Measurements from ENCODE around the gene FOXP2. TPM values are rescaled to one million over a fixed set of nuclear protein-coding genes. Genes with fewer than 3 reads are reported as not detected.

FOXP2 gene
- total and polyA plus RNA-seq, 2 experiments from 2014 or later, result 10.0 to 14.7 TPM

DNA sequence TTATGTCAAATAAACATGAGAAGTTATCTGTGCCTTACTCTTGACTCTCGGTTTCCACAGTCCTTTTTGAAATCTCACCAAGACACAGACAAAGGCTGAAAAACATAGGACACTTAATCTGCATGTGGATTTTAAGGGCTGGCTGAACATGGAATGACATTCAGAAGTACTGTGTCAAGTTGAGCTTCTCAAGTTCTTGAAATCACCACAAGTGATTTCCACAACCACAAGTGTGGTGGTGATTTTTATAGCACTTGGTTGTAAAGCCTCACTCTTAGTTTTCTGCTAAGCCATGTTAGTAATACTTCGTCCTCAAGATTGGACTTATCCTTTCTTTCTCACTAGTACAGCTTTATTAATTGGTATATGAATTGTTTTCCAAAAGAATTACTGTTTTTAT, 29.6 kb downstream of the FOXP2 start:
- H3K36me3 ChIP-seq (replicated peaks; ENCODE audit: insufficient read depth, low read depth), result no peaks in the 10 kb centered on the region
- no peaks in the 10 kb centered on the region for H4K20me1 ChIP-seq (ENCODE audit: insufficient read depth, poor library complexity, severe bottlenecking)
- no peaks in the 10 kb centered on the region for H3K27me3 ChIP-seq
- no peak overlapping the region for H3K4me2 ChIP-seq
- H3K9me3 ChIP-seq (ENCODE audit: low read depth), result no peaks in the 10 kb centered on the region
- TF ChIP-seq EZH2phosphoT487 (IDR thresholded peaks at IDR 0.05; ENCODE audit: low read depth, severe bottlenecking, unreplicated experiment), result no peak
- no peak for TF ChIP-seq EZH2 (IDR thresholded peaks at IDR 0.05; ENCODE audit: borderline replicate concordance)
- TF ChIP-seq CTCF (IDR thresholded peaks at IDR 0.05; ENCODE audit: poor library complexity), result no peak
- no peaks in the 10 kb centered on the region for H3K79me2 ChIP-seq
- no peak overlapping the region for H3K27ac ChIP-seq
- H3K4me3 ChIP-seq, result no peak overlapping the region
- DNase-seq (ENCODE audit: low spot score), result no peak
- no peaks in the 10 kb centered on the region for H3K4me1 ChIP-seq (ENCODE audit: insufficient read depth)
- no peak overlapping the region for H2AFZ ChIP-seq
- no peaks in the 10 kb centered on the region for H3K9me2 ChIP-seq (replicated peaks; ENCODE audit: insufficient read depth)
- WGBS (ENCODE audit: low lambda C conversion rate, missing lambda C conversion rate), result 81% methylated on average over 2 of the region's 2 CpGs

GRCh38 chr7:114450431-114450830, 35.8 kb downstream of the FOXP2 start:
- H2AFZ ChIP-seq, result no peak overlapping the region
- H3K27ac ChIP-seq, result no peak overlapping the region
- no peaks in the 10 kb centered on the region for H3K27me3 ChIP-seq
- no peak for DNase-seq (ENCODE audit: low spot score)
- H4K20me1 ChIP-seq (ENCODE audit: insufficient read depth, poor library complexity, severe bottlenecking), result no peaks in the 10 kb centered on the region
- H3K9me2 ChIP-seq (replicated peaks; ENCODE audit: insufficient read depth), result no peaks in the 10 kb centered on the region
- H3K4me1 ChIP-seq (ENCODE audit: insufficient read depth), result no peaks in the 10 kb centered on the region
- H3K36me3 ChIP-seq (replicated peaks; ENCODE audit: insufficient read depth, low read depth), result no peaks in the 10 kb centered on the region
- H3K79me2 ChIP-seq, result no peaks in the 10 kb centered on the region
- H3K9me3 ChIP-seq (ENCODE audit: low read depth), result no peaks in the 10 kb centered on the region
- no peak overlapping the region for H3K4me3 ChIP-seq
- TF ChIP-seq EZH2phosphoT487 (IDR thresholded peaks at IDR 0.05; ENCODE audit: low read depth, severe bottlenecking, unreplicated experiment) (no peak), CTCF (IDR thresholded peaks at IDR 0.05; ENCODE audit: poor library complexity) (no peak), EZH2 (IDR thresholded peaks at IDR 0.05; ENCODE audit: borderline replicate concordance) (no peak)
- no peak overlapping the region for H3K4me2 ChIP-seq
- 83% methylated on average over 2 of the region's 2 CpGs for WGBS (ENCODE audit: low lambda C conversion rate, missing lambda C conversion rate)

DNA sequence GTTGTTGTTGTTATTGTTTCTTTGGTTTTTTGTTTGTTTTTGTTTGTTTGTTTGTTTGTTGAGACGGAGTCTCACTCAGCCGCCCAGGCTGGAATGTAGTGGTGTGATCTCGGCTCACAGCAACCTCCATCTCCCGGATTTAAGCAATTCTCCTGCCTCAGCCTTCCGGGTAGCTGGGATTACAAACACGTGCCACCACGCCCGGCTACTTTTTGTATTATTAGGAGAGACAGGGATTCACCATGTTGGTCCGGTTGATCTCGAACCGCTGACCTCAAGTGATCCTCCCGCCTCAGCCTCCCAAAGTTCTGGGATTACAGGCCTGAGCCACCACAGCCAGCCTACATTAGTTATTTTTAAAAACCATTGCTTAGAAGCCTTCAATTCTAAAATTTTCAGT, 45.0 kb downstream of the FOXP2 start:
- Histone ChIP-seq H4K20me1 (ENCODE audit: insufficient read depth, poor library complexity, severe bottlenecking) (no peaks in the 10 kb centered on the region), H3K4me1 (ENCODE audit: insufficient read depth) (no peaks in the 10 kb centered on the region), H3K79me2 (no peaks in the 10 kb centered on the region), H2AFZ (no peak overlapping the region), H3K9me3 (ENCODE audit: low read depth) (no peaks in the 10 kb centered on the region), H3K36me3 (replicated peaks; ENCODE audit: insufficient read depth, low read depth) (no peaks in the 10 kb centered on the region), H3K4me3 (no peak overlapping the region), H3K27ac (no peak overlapping the region), H3K27me3 (no peaks in the 10 kb centered on the region), H3K9me2 (replicated peaks; ENCODE audit: insufficient read depth) (no peaks in the 10 kb centered on the region), H3K4me2 (no peak overlapping the region)
- TF ChIP-seq CTCF (IDR thresholded peaks at IDR 0.05; ENCODE audit: poor library complexity), result no peak
- TF ChIP-seq EZH2phosphoT487 (IDR thresholded peaks at IDR 0.05; ENCODE audit: low read depth, severe bottlenecking, unreplicated experiment), result no peak
- no peak for TF ChIP-seq EZH2 (IDR thresholded peaks at IDR 0.05; ENCODE audit: borderline replicate concordance)
- WGBS (ENCODE audit: low lambda C conversion rate, missing lambda C conversion rate), result 96% methylated on average over 12 of the region's 12 CpGs
- DNase-seq (ENCODE audit: low spot score), result no peak

DNA sequence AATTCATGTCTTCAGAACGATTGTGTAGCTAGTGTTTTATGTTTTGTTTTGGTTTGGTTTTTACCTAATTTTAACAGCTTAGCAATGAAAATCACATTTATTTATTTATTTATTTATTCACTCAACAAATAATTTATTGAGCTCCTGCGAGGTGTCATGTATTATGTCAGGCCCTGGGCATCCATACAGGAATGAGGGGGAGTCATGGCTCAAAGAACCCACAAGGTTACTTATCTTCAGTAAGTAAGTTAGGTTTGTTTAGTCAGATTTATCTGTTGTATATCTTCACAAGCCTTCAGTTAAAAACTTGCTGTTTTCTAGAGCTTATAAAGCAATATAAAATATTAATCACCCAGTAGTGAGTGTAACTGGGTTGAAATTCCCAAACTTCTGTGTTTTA, 45.4 kb downstream of the FOXP2 start:
- no peaks in the 10 kb centered on the region for H3K27me3 ChIP-seq
- no peak for TF ChIP-seq EZH2 (IDR thresholded peaks at IDR 0.05; ENCODE audit: borderline replicate concordance)
- no peak for TF ChIP-seq CTCF (IDR thresholded peaks at IDR 0.05; ENCODE audit: poor library complexity)
- no peak for TF ChIP-seq EZH2phosphoT487 (IDR thresholded peaks at IDR 0.05; ENCODE audit: low read depth, severe bottlenecking, unreplicated experiment)
- H3K79me2 ChIP-seq, result no peaks in the 10 kb centered on the region
- H3K9me2 ChIP-seq (replicated peaks; ENCODE audit: insufficient read depth), result no peaks in the 10 kb centered on the region
- no peaks in the 10 kb centered on the region for H3K9me3 ChIP-seq (ENCODE audit: low read depth)
- no peak overlapping the region for H3K27ac ChIP-seq
- H4K20me1 ChIP-seq (ENCODE audit: insufficient read depth, poor library complexity, severe bottlenecking), result no peaks in the 10 kb centered on the region
- DNase-seq (ENCODE audit: low spot score), result no peak
- no peaks in the 10 kb centered on the region for H3K36me3 ChIP-seq (replicated peaks; ENCODE audit: insufficient read depth, low read depth)
- H3K4me1 ChIP-seq (ENCODE audit: insufficient read depth), result no peaks in the 10 kb centered on the region
- WGBS (ENCODE audit: low lambda C conversion rate, missing lambda C conversion rate), result 87% methylated on average over 2 of the region's 2 CpGs
- H3K4me3 ChIP-seq, result no peak overlapping the region
- H3K4me2 ChIP-seq, result no peak overlapping the region
- H2AFZ ChIP-seq, result no peak overlapping the region
